Cortex of kidney (tissue), 1 donor: Measurements from ENCODE around the gene FGF8.

Experiments used
- DNase-seq: peaks from one replicate; lab custom pipeline; 2025; lab: John Stamatoyannopoulos, UW

FGF8 gene

DNA sequence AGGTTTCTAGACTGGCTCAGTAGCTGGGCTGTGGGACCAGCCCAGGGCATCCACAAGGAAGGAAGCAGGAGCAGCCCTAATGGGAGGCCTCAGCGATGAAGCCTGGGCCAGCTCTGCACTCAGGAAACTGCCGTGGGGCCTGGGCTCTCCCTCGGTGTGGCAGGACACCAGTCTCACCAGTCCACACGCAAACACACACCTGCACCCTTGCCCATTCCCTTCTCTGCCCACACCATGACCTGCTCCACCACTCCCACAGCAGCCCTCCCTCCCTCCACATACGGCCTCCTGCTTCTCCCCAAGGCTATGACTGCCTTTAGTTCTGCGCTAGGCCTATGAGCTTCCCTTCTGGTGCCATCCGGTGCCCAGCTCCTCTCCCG, 7.1 kb downstream of the FGF8 start:
- DNase-seq, result no peak

- no peak for DNase-seq
Observed at GRCh38 chr10:101767966-101768790, 7.7 kb downstream of the FGF8 start.

DNA sequence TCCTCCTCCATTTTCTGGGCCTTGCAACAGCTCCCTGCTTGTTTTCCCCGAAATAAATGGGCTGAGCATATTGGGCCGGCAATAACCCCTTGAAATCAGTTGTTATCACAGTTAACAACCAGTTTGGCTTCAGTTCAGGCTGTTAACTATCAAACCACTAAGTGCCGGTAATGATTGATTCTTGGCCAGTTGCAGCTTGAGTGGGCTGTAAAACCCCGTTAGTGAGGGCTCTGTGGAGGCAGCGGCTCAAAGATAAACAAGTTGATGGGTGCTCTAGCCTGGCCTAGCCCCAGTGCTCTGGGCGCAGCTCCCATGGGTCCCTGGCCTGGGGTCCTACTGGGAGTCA, 8.3 kb downstream of the FGF8 start:
- DNase-seq, result no peak

DNA sequence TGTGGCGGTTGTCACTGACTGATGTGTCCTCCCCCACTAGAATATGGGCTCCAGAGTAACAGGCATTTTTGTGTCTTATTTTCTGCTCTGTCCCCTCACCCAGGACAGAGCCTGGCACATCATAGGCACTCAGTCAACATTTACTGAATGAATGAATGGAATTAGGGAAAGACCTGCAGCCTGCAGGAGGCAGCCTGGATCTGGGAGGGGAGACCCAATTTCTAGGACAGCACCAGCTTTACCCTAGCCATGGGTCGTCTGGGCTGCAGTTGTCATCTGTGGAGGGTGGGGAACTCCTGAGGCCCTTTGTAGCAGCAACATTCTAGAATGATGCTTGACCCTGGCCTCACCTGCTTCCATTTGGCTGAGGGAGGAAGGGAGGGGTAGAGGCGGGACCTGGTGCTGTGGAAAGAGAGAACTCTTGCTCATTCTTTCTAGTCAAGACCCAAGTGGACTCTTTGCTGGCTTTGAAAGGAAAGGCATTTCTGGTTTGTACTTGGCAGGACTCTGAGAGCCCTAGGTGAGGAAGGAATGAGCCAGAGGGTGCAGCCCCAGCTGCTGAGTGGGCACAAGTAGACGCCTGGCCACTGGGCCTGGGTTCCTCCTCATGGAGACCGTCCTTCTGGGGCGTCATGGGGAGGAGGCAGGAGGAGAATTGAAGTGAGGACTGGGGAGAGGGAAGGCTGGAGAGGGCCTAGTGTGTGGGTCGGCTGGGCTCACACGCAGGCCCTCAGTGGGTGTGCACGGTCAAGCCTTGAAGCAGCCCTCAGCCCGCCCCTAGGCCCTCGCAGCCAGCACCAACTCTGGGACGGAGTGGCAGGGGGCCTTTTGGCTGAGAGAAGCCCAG, 8.9 kb downstream of the FGF8 start:
- DNase-seq, result no peak

GRCh38 chr10:101766306-101766705, 9.6 kb downstream of the FGF8 start:
- DNase-seq, result no peak

DNA sequence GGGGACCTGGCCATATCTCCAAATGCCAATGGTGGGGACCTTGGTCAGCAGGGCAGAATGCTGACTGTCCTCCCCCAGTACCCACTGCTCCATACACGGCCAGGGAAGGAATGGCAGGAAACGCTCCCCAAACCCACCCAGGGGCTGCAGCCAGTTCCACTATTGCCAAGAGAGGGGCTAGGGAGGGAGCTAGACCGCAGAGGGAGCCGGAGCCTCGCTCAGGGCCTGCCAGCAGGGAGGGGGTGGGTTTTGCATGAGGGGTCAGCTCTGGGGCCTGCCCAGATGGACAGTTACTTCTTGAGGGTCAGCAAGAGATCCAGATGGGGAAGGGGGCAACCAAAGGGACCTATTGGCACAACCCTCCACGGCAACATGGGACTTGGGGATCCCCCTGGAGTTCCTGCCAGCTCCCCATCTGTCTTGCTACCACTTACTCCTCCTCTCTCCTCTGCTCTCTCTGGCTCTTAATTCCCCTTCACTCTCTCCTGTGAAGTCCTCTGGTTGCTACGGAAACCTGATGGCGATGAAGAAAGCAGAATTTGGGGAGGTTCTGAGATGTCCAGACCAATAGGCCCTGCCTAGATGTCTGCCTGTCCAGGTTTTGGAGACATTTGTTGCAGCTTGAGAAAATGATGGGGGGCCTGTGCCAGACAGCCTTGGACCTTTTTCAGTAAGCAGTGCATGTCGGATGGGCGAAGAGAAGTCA, 12.6 kb downstream of the FGF8 start:
- no peak for DNase-seq

- DNase-seq, result no peak
Observed at GRCh38 chr10:101762736-101763135, 13.2 kb downstream of the FGF8 start.

DNA sequence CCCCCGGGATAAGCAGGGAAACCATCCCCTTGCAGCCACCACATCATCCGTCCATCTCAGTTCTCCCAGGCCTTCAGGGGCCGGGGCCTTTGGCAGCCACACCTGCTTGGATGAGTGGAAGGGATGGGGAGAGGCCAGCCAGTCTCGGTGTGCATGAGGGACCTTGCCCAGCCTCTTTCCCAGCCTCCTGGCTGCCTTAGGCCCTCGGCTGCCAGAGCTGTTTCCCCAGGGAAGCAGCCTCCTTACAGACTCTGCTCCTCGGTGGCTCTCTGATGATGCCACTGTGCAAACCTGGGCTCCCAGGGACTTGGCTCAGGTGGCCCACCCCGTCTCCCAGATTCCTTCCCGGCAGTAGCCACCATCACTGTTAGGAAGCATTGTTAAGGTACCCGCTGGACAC, 14.7 kb downstream of the FGF8 start:
- DNase-seq, result no peak

- DNase-seq, result no peak
Observed at GRCh38 chr10:101760510-101760909, 15.4 kb downstream of the FGF8 start.

DNA sequence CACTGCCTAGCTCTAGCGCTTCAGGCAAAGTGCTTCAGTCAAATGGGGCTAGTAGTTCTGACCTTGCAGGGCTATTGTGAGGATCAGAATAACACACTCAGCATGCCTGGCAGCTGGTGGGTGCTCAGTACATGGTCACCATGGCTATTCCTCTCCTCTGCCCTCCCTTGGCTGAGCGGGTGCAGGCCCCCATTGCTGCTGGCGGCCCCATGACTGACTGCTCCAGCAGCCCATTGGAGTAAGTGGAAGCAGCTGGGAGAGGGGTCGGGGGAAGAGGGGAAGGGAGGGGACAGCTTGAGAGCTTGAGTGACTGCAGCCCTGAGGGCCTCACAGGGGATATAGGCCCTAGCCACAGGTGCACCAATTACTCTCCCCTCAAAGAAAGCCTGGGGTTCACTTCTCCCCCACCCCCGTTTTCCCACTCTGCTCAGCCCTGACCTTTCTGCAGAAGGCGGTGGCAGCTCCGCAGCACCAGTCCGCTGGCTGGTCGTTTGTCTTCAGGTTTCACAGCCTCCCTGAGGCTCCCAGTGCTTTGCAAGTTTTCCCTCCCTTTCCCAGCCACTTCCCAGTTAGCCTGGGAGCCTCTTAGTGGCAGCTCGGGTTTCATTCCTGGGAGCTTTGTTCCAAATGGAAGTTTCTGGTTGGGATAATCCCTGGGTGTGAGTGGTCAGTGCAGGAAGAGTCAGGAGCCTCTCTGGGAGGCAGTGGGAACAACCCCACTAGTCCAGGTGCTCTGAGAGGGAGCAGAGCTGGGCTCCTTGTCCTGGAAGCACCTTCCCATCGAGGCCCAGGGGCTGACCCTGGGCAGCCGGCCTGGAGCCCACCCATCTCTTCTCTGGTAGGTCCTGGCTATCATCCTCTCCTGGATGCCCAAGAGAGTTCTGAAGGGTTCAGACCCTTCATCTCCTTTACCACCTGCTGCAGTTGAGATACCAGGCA, 16.3 kb downstream of the FGF8 start:
- DNase-seq, result no peak

- no peak for DNase-seq
Observed at GRCh38 chr10:101758858-101759257, 17.1 kb downstream of the FGF8 start.

GRCh38 chr10:101752241-101752640, 23.7 kb downstream of the FGF8 start:
- no peak for DNase-seq

DNA sequence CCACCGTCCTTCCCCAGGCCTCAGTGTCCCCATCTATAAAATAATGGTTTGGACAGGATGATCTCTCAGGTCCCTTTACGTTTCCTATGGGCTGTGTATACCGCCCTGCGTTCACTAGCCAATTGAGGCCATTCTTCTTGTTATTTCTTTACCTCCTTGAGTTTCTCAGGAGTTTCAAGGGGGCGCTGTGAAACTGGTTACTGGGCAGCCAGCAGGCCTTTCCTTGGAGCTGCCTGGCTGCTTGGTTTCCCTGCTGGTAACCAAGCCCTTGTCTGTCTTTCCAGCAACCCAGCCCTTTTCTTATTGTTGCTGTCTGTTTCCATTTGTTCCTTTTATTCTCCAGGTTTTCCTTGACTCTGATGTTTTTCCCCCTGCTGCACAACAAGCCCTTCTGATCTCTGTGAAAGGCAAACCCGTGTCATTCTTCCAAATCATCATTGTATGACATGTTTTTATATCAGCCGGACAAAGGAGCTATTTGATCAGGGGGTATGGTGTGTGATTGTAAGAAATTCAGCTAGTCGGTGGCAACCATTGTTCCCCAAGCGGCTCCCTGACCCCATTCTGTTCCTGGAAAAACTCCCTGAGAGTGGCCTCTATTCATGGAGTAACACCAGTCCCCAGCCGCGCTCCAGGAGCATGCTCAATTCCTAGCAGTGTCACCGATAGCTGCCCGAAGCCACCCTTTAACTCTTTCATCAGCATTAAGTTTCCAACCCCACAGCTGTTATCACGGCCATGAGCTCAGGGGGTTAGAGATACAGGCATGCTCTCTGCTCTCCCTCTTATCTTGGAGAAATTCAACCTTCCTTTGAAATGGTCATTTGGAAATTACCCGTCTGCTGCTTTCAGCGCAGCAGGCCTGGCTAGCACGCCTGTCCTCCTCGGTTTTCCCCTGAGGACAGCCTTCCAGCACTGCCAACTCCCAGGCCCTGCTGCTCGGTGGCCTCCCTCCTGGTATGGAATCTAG, 26.6 kb downstream of the FGF8 start:
- no peak for DNase-seq

DNA sequence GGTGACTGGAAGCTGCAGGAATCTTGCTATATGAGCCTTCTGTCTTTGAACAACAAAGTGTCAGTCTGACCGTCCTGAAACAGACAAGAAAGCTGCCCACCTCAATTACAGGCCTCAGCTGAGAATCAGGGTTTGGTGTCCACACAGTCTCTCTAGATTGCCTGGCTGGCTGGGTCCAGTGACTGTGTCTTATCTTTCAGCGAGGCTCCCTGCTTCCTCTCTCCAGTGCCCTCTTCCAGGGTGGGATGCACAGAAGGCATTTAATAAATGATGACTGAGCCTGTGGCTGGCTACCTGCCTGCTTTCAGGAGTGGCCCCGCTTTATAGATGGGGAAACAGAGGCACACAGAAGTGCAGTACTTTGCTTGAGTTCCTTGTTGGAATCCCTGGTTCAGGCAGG, 27.4 kb downstream of the FGF8 start:
- no peak for DNase-seq

DNA sequence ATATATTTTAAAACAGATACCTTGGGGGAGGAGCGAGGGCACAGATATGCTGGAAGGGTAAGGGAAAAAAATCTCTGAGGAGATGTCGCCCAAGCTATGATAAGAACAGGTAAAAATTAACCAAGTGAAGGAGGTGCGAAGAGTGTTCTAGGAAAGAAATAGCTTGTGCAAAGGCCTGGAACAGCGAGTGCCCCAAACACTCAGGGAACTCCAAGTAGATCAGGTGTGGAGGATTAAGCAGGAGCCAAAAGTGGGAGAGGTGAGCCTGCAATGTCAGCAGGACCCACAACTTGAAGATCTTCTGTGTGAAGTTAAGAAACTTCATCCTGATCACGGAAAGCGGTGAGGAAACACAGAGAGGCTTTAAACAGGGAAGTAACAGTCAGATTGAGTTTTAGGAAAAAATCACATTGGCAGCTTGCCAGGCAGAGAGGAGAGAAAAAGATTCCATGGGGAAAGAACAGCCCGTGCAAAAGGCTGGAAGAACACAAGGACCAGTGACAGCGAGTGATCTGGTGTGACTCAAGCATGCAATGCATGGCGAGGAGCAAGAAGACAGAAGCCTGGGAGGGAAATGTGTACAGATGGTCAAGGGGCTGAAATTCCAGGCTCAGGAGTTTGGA, 30.7 kb downstream of the FGF8 start:
- DNase-seq, result no peak

GRCh38 chr10:101744267-101744666, 31.6 kb downstream of the FGF8 start:
- DNase-seq, result no peak

GRCh38 chr10:101741938-101742337, 34.0 kb downstream of the FGF8 start:
- DNase-seq, result no peak

- no peak for DNase-seq
Observed at GRCh38 chr10:101736666-101737065, 39.2 kb downstream of the FGF8 start.

DNA sequence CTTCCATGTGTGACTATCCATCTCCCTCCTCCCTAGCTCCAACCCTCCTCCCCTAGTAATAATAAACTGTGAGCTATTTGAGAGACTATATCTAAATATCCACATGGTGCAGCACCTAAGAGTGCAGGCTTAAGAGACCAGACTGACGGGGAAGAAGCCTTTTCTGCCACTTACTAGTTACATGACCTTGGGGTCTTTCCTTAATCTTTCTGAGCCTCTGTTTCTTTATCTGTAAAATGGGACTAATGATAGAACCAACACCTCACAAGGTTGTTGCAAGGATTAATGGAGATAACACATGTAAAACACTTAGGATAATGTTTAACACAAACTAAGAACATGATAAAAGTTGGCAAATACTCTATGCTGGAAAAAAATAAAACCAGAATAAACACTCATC, 43.8 kb downstream of the FGF8 start:
- no peak for DNase-seq

DNA sequence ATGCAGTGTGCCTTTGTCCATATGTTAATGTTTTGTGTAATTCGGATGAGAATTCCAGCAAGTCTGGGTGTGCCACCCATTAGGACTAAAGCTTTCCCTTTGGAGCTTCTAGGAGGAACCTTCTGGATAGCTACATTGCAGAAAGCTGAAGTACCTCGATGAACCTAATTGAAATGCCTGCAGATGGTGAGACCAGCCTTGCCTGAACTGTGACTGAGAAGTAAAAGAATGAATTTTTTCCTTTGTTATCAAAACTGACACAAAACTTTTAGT, 49.9 kb downstream of the FGF8 start:
- no peak for DNase-seq
